ENCODE measurements around the gene TTL. TPM values are rescaled to one million over a fixed set of nuclear protein-coding genes. Genes with fewer than 3 reads are reported as not detected.
"Not testable (repeated sequence)": the region's sequence is repeated elsewhere in the genome, so short reads cannot be mapped to it uniquely, and the experiment has no call there.

TTL gene
- total RNA-seq, 2 donors from 2014 or later, result 7.8 to 18.1 TPM

GRCh38 chr2:112547333-112547732 is 65.4 kb downstream of the TTL start:
- H3K9me3 ChIP-seq, result no peaks in the 10 kb centered on the region
- peaks cover 25% of the 10 kb centered on the region for H3K4me1 ChIP-seq
- intact Hi-C loops (cut with DNase I), result no loop called here
- H3K27ac ChIP-seq, result peak overlapping the region in 3 of 4 donors; percentile 27 to 62 (median 36)
- 52 to 58% methylated on average over 4 of the region's 4 CpGs for WGBS, 2 donors
- peak in 2 of 4 donors; percentile 27 to 44 for DNase-seq
- ATAC-seq, result peak; percentile 33
- H3K4me3 ChIP-seq, result no peak overlapping the region
- H3K36me3 ChIP-seq (replicated peaks in 1 of 2; ENCODE audit: insufficient read depth in 1 of 2, low read depth in 2 of 2), result peaks cover 0 to 26% of the 10 kb centered on the region in 2 donors
- TF ChIP-seq POLR2A (IDR thresholded peaks at IDR 0.05) (no peak), CTCF (IDR thresholded peaks at IDR 0.05) (no peak)
- H3K27me3 ChIP-seq, result no peaks in the 10 kb centered on the region

GRCh38 chr2:112548980-112549379 is 67.0 kb downstream of the TTL start:
- no peaks in the 10 kb centered on the region for H3K27me3 ChIP-seq
- ATAC-seq (no peak), DNase-seq (no peak)
- H3K4me3 ChIP-seq, result no peak overlapping the region
- no peaks in the 10 kb centered on the region for H3K9me3 ChIP-seq
- peaks cover 14% of the 10 kb centered on the region for H3K4me1 ChIP-seq
- H3K36me3 ChIP-seq (replicated peaks in 1 of 2; ENCODE audit: insufficient read depth in 1 of 2, low read depth in 2 of 2), result peaks cover 0 to 34% of the 10 kb centered on the region in 2 donors
- TF ChIP-seq CTCF (IDR thresholded peaks at IDR 0.05) (no peak), POLR2A (IDR thresholded peaks at IDR 0.05) (no peak)
- 31 to 49% methylated on average over 2 of the region's 2 CpGs for WGBS, 2 donors
- intact Hi-C loops (cut with DNase I), result no loop called here
- H3K27ac ChIP-seq, result no peak overlapping the region

DNA sequence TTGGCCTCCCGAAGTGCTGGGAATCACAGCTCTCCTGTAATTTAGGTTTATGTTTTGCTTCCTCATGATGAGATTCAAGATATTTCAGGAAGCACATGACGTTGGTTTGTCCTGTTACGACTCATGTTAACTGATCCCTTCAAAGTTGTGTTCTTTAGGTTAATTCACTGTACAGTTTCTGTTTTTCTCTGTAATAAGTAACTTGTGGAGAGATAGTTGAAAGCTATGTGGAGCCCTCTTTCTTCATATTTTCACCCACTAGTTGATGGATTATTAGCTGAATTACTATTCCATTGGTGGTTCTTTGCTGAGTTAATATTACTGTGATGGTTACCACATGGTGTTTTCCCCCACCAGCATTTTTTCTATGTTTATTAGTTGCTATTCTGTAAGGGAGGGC is 84.1 kb downstream of the TTL start:
- Histone ChIP-seq H3K9me3 (no peaks in the 10 kb centered on the region), H3K27me3 (no peaks in the 10 kb centered on the region), H3K27ac (no peak overlapping the region), H3K4me1 (no peaks in the 10 kb centered on the region), H3K36me3 (replicated peaks in 1 of 2; ENCODE audit: insufficient read depth in 1 of 2, low read depth in 2 of 2) (peaks cover 15 to 49% of the 10 kb centered on the region in 2 donors), H3K4me3 (no peak overlapping the region)
- ATAC-seq (no peak), DNase-seq (no peak)
- 76 to 95% methylated on average over 3 of the region's 3 CpGs for WGBS, 2 donors
- intact Hi-C loops (cut with DNase I), result no loop called here
- TF ChIP-seq CTCF (IDR thresholded peaks at IDR 0.05) (no peak), POLR2A (IDR thresholded peaks at IDR 0.05) (no peak)

DNA sequence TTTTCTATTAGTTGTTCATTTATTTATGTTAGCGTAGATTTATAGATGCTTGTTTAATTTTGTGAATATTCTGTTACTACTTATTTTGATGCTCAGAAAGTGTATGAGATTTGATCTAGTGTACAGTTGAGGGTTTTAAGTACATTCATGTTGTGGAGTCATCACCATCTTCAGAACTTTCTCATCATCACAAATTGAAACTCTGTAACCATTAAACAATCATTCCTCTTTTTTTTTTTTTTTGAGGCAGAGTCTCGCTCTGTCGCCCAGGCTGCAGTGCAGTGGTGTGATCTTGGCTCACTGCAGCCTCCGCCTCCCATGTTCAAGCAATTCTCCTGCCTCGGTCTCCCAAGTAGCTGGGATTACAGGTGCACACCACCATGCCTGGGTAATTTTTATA is 84.6 kb downstream of the TTL start:
- H3K9me3 ChIP-seq; H3K27ac ChIP-seq; intact Hi-C loops (cut with DNase I); H3K4me3 ChIP-seq; H3K4me1 ChIP-seq; ATAC-seq; DNase-seq; H3K27me3 ChIP-seq: not testable (repeated sequence)
- 91 to 94% methylated on average over 5 of the region's 5 CpGs for WGBS, 2 donors
- peaks cover 15 to 47% of the 10 kb centered on the region in 2 donors for H3K36me3 ChIP-seq (replicated peaks in 1 of 2; ENCODE audit: insufficient read depth in 1 of 2, low read depth in 2 of 2)

DNA sequence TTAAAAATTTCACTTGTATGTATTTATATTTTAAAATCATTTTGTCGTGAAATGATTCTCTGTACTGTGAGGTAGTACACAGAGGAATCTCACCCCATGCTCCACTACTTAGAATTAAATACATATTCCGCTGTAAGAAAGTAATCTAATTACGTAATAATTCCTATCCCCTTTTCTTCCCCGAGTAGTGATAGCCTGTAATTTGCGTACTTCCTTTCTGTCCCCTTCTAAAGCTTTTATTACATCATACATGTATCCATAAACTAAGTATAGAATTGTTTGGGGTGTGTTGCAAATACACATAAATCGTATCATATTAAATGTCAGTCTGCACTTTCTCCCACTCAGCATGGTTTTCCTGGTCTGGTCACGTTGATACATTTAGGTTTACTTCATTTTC is 90.0 kb downstream of the TTL start:
- Histone ChIP-seq H3K4me1 (no peaks in the 10 kb centered on the region), H3K27ac (no peak overlapping the region), H3K4me3 (no peak overlapping the region), H3K9me3 (no peaks in the 10 kb centered on the region), H3K27me3 (no peaks in the 10 kb centered on the region), H3K36me3 (replicated peaks in 1 of 2; ENCODE audit: insufficient read depth in 1 of 2, low read depth in 2 of 2) (peaks cover 9 to 47% of the 10 kb centered on the region in 2 donors)
- no peak for TF ChIP-seq CTCF (IDR thresholded peaks at IDR 0.05)
- TF ChIP-seq POLR2A (IDR thresholded peaks at IDR 0.05), result no peak
- intact Hi-C loops (cut with DNase I), result no loop called here
- 80 to 82% methylated on average over 7 of the region's 7 CpGs for WGBS, 2 donors
- no peak for DNase-seq
- no peak for ATAC-seq
